Adrenal gland (tissue), 5 donors: ENCODE measurements around the gene ARAP2.

Source experiments
- POLR2A ChIP-seq, 2 donors: fragments of 450-650 bp; IDR thresholded peaks; one replicate each; pipeline ENCODE4 v1.6.1; 2017; ENCODE audit warnings: antibody characterized with exemption in 2 of 2, mild to moderate bottlenecking in 2 of 2, moderate library complexity in 1 of 2
- TF ChIP-seq, protein P1 (sequence below), 6 experiments: fragments of 450-650 bp in 4 of 6; fragments of 200-600 bp in 2 of 6; sonication (generic) in 1 of 6; IDR thresholded peaks; 1 replicate in 5 of 6; 2 replicates in 1 of 6; pipeline versions ENCODE4 v1.5.1 to v1.8.0; 2016 to 2021; ENCODE audit warnings: antibody characterized with exemption in 6 of 6, mild to moderate bottlenecking in 2 of 6, moderate library complexity in 1 of 6
- donor health status: DM: no; HTN: no; CAD: no.

DNA sequence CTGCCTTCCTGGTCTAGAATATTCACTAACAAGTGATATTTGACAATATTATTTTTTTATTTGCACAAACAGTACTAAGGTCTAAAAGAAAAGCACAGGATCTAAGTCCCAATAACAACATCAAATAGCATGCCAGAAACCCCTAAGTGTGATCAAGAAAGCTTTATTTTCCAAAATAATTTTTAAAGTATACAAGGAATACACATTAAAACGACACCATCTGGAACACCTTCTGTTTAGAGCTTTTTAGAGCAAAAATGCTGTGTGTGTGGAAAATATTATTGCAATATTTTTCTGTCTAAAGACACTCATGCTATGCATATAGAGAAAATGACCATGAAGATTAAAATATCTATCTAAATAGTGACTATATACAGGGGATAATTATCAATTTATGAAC, 103.1 kb downstream of the ARAP2 start:
- TF ChIP-seq, protein P1, sequence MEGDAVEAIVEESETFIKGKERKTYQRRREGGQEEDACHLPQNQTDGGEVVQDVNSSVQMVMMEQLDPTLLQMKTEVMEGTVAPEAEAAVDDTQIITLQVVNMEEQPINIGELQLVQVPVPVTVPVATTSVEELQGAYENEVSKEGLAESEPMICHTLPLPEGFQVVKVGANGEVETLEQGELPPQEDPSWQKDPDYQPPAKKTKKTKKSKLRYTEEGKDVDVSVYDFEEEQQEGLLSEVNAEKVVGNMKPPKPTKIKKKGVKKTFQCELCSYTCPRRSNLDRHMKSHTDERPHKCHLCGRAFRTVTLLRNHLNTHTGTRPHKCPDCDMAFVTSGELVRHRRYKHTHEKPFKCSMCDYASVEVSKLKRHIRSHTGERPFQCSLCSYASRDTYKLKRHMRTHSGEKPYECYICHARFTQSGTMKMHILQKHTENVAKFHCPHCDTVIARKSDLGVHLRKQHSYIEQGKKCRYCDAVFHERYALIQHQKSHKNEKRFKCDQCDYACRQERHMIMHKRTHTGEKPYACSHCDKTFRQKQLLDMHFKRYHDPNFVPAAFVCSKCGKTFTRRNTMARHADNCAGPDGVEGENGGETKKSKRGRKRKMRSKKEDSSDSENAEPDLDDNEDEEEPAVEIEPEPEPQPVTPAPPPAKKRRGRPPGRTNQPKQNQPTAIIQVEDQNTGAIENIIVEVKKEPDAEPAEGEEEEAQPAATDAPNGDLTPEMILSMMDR (IDR thresholded peaks at IDR 0.05), result no peak
- TF ChIP-seq POLR2A (IDR thresholded peaks at IDR 0.05), result no peak
